SU-DHL-6 (cell line): ENCODE results near the gene RNF103.

Source experiments
- H2AFZ ChIP-seq: fragments of 200-600 bp; sonication (generic); 2 replicates; pipeline ENCODE4 v1.6.1; 2014; ENCODE audit warnings: low read depth, mild to moderate bottlenecking, moderate library complexity, mixed read lengths, antibody characterized with exemption, low read length; ENCODE audit not compliant: severe bottlenecking
- H3F3A ChIP-seq: fragments of 200-600 bp; shearing (Covaris generic); 2 replicates; pipeline ENCODE4 v1.6.0; 2016; ENCODE audit warnings: antibody characterized with exemption, mild to moderate bottlenecking; ENCODE audit not compliant: insufficient read depth
- H3K27ac ChIP-seq: fragments of 200-600 bp; sonication (generic); 2 replicates; pipeline ENCODE4 v1.5.1; 2016; ENCODE audit warnings: low read depth, mild to moderate bottlenecking, low read length, moderate library complexity, mixed read lengths
- H3K27me3 ChIP-seq: fragments of 200-600 bp; sonication (generic), shearing (Covaris generic); 2 replicates; pipeline ENCODE4 v1.6.0; 2014; ENCODE audit warnings: mild to moderate bottlenecking, low read length
- H3K36me3 ChIP-seq: fragments of 200-600 bp; sonication (generic); 2 replicates; pipeline ENCODE4 v1.6.1; 2014; ENCODE audit warnings: mild to moderate bottlenecking, low read length, mixed read lengths
- H3K4me2 ChIP-seq: fragments of 300-600, 200-600 bp; shearing (Covaris generic), sonication (generic); 2 replicates; pipeline ENCODE4 v1.6.0; 2014; ENCODE audit warnings: low read length, low read depth, mild to moderate bottlenecking; ENCODE audit not compliant: poor library complexity, severe bottlenecking
- H3K4me3 ChIP-seq: fragments of 200-600 bp; sonication (generic); 2 replicates; pipeline ENCODE4 v1.5.1; 2014; ENCODE audit warnings: antibody characterized with exemption, low read length, mild to moderate bottlenecking, mixed read lengths; ENCODE audit not compliant: insufficient read depth, poor library complexity, severe bottlenecking
- H3K79me2 ChIP-seq: fragments of 200-600 bp; sonication (generic); 2 replicates; pipeline ENCODE4 v1.6.1; 2014; ENCODE audit warnings: mild to moderate bottlenecking, low read length, moderate library complexity; ENCODE audit not compliant: insufficient read depth
- H3K9ac ChIP-seq: fragments of 200-600 bp; sonication (generic); 2 replicates; pipeline ENCODE4 v1.7.0; 2014; ENCODE audit warnings: mild to moderate bottlenecking, low read length
- H3K9me2 ChIP-seq: fragments of 200-600 bp; sonication (generic); replicated peaks from 2 replicates; pipeline ENCODE4 v1.6.1; 2014; ENCODE audit warnings: low read length; ENCODE audit not compliant: insufficient read depth
- H3K9me3 ChIP-seq: fragments of 200-600 bp; sonication (generic); 2 replicates; pipeline ENCODE4 v1.6.1; 2014; ENCODE audit warnings: low read length, mixed read lengths; ENCODE audit not compliant: insufficient read depth
- H4K20me1 ChIP-seq: fragments of 200-600 bp; sonication (generic); 2 replicates; pipeline ENCODE4 v1.6.1; 2014; ENCODE audit warnings: low read depth, mild to moderate bottlenecking, antibody characterized with exemption, low read length, moderate library complexity, mixed read lengths
- CTCF ChIP-seq: fragments of 200-600 bp; sonication (generic); IDR thresholded peaks from one replicate; pipeline ENCODE4 v1.5.1; 2017; ENCODE audit warnings: antibody characterized with exemption, mild to moderate bottlenecking, low read length, moderate library complexity; ENCODE audit not compliant: insufficient read depth, poor library complexity, severe bottlenecking
- EZH2phosphoT487 ChIP-seq: fragments of 200-600 bp; sonication (generic), shearing (Covaris generic); conservative IDR thresholded peaks from 2 replicates; pipeline ENCODE4 v1.6.1; 2018; ENCODE audit warnings: mild to moderate bottlenecking, antibody characterized with exemption, low read length, moderate library complexity, mixed read lengths

RNF103 gene

DNA sequence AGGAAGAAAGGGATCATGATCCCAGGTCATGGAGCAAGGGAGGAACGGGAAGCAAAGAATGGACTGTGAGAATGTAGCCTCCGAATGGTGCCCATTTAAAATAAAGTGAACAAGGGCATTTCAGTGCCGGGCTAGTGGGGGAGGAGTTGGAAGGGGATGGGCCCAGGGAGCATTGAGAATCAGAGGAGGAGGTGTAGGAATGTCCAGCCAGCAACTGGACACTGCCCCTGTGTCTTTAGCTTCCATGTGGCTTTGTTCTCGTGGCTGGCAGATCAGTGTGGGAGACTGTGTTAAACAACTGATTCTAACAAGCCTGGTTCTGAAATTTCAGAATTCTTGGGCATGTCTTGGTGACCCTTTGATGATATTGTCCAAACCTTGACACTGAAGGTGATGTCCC lies 1.4 kb upstream of the RNF103 start:
- Histone ChIP-seq H3F3A (peaks cover 7% of the 10 kb centered on the region; the same call in 1 of the 2 replicates), H3K9me3 (no peaks in the 10 kb centered on the region), H3K27me3 (no peaks in the 10 kb centered on the region), H3K4me3 (no peak overlapping the region), H3K36me3 (no peaks in the 10 kb centered on the region), H4K20me1 (no peaks in the 10 kb centered on the region), H3K27ac (no peak overlapping the region), H3K79me2 (peaks cover 16% of the 10 kb centered on the region), H3K9ac (no peak overlapping the region), H3K4me2 (no peak overlapping the region), H2AFZ (no peak overlapping the region), H3K9me2 (no peaks in the 10 kb centered on the region)
- TF ChIP-seq EZH2phosphoT487 (no peak), CTCF (no peak)

GRCh38 chr2:86624267-86624547 lies 542 bp upstream of the RNF103 start:
- Histone ChIP-seq H3K4me3 (peak overlapping the region; percentile 58), H4K20me1 (no peaks in the 10 kb centered on the region), H3F3A (peaks cover 7% of the 10 kb centered on the region; the same call in 1 of the 2 replicates), H3K9ac (peak overlapping the region; percentile 90), H3K36me3 (no peaks in the 10 kb centered on the region), H3K27ac (peak overlapping the region; percentile 83; the same call in 1 of the 2 replicates), H3K27me3 (no peaks in the 10 kb centered on the region), H3K4me2 (peak overlapping the region; percentile 89), H3K79me2 (peaks cover 16% of the 10 kb centered on the region), H2AFZ (peak overlapping the region; percentile 83), H3K9me3 (no peaks in the 10 kb centered on the region), H3K9me2 (no peaks in the 10 kb centered on the region)
- no peak for TF ChIP-seq CTCF
- no peak for TF ChIP-seq EZH2phosphoT487

GRCh38 chr2:86623043-86623493 lies 597 bp downstream of the RNF103 start:
- no peak for TF ChIP-seq EZH2phosphoT487
- no peak for TF ChIP-seq CTCF
- H3K79me2 ChIP-seq, result peaks cover 16% of the 10 kb centered on the region

More at GRCh38 chr2:86623043-86623493, 597 bp downstream of the RNF103 start:
- Histone ChIP-seq H3K9me3 (no peaks in the 10 kb centered on the region), H3F3A (peaks cover 7% of the 10 kb centered on the region; the same call in 1 of the 2 replicates), H3K9me2 (no peaks in the 10 kb centered on the region), H3K36me3 (0 out of 2 replicates have a peak, but pooled peaks cover 2% of the 10 kb centered on the region), H3K9ac (peak overlapping the region; percentile 90), H2AFZ (peak overlapping the region; percentile 81), H3K27ac (peak overlapping the region; percentile 83), H3K27me3 (no peaks in the 10 kb centered on the region), H4K20me1 (no peaks in the 10 kb centered on the region), H3K4me3 (peak overlapping the region; percentile 58), H3K4me2 (peak overlapping the region; percentile 89)
